ENCODE measurements around the gene FBXL14.

- TF ChIP-seq EZH2 (IDR thresholded peaks at IDR 0.05; ENCODE audit: insufficient read depth, poor library complexity, severe bottlenecking) (no peak), EZH2phosphoT487 (IDR thresholded peaks at IDR 0.05; ENCODE audit: insufficient read depth, low read depth) (no peak)
Observed at GRCh38 chr12:1531654-1532374, 62.6 kb downstream of the FBXL14 start.

Data from GM23248 (cell line).